SK-N-SH treated with all-trans-retinoic acid at 6 μM for 48 hours (cell line): ENCODE results near the gene KRT36.
A peak's percentile ranks its signal among the peaks of the same experiment; 100 is the strongest.

ENCODE experiments used
- ATAC-seq: fragments of 200-7000 bp; cut with Tn5 transposase; 3 replicates; pipeline ENCODE4 v1.9.1; 2020; ENCODE audit warnings: mild to moderate bottlenecking, moderate library complexity
- ARNTL ChIP-seq: fragments of 450-650 bp; formaldehyde crosslinking; IDR thresholded peaks from 2 replicates; pipeline ENCODE4 v1.5.0; 2020; ENCODE audit warnings: low read depth, mild to moderate bottlenecking, moderate library complexity, borderline replicate concordance
- BACH2 ChIP-seq: fragments of 250-450 bp; sonication (Bioruptor Pico); IDR thresholded peaks from 2 replicates; pipeline ENCODE4 v1.9.0; 2021; ENCODE audit warnings: mild to moderate bottlenecking, borderline replicate concordance
- CSDC2 ChIP-seq: fragments of 250-450 bp; sonication (Bioruptor Pico); IDR thresholded peaks from 2 replicates; pipeline ENCODE4 v1.5.0; 2020; ENCODE audit warnings: mild to moderate bottlenecking, moderate library complexity
- ESRRG ChIP-seq: fragments of 250-450 bp; sonication (Bioruptor Pico); IDR thresholded peaks from 2 replicates; pipeline ENCODE4 v1.6.1; 2021; ENCODE audit warnings: mild to moderate bottlenecking
- GLIS3 ChIP-seq: fragments of 250-450 bp; sonication (Bioruptor Pico); IDR thresholded peaks from 2 replicates; pipeline ENCODE4 v1.5.0; 2020; ENCODE audit warnings: mild to moderate bottlenecking, moderate library complexity
- ISL1 ChIP-seq: fragments of 250-450 bp; sonication (Bioruptor Pico); IDR thresholded peaks from 2 replicates; pipeline ENCODE4 v2.1.2; 2022; ENCODE audit warnings: mild to moderate bottlenecking, moderate library complexity
- OSR1 ChIP-seq: fragments of 250-450 bp; sonication (Bioruptor Pico); IDR thresholded peaks from 2 replicates; pipeline ENCODE4 v1.8.0; 2022; ENCODE audit warnings: moderate library complexity, mild to moderate bottlenecking, inconsistent platforms
- PPARA ChIP-seq: fragments of 250-450 bp; sonication (Bioruptor Pico); IDR thresholded peaks from 2 replicates; pipeline ENCODE4 v1.5.0; 2020; ENCODE audit warnings: mild to moderate bottlenecking, borderline replicate concordance
- SNAI2 ChIP-seq: fragments of 250-450 bp; sonication (Bioruptor Pico); IDR thresholded peaks from 2 replicates; pipeline ENCODE4 v1.5.0; 2020; ENCODE audit warnings: mild to moderate bottlenecking, moderate library complexity
- TCF4 ChIP-seq: fragments of 250-450 bp; sonication (Bioruptor Pico); IDR thresholded peaks from 2 replicates; pipeline ENCODE4 v1.8.0; 2021; ENCODE audit warnings: mild to moderate bottlenecking, moderate library complexity, borderline replicate concordance
- TOX ChIP-seq: fragments of 250-450 bp; sonication (Bioruptor Pico); IDR thresholded peaks from 2 replicates; pipeline ENCODE4 v1.8.0; 2021; ENCODE audit warnings: mild to moderate bottlenecking, moderate library complexity, borderline replicate concordance
- ZNF565 ChIP-seq: fragments of 450-650 bp; formaldehyde crosslinking; conservative IDR thresholded peaks from 2 replicates; pipeline ENCODE4 v1.5.0; 2020; ENCODE audit warnings: low read depth, mild to moderate bottlenecking, moderate library complexity
- ZNF70 ChIP-seq: fragments of 450-650 bp; formaldehyde crosslinking; IDR thresholded peaks from 2 replicates; pipeline ENCODE4 v1.5.0; 2020; ENCODE audit warnings: mild to moderate bottlenecking, moderate library complexity
- ZNF8 ChIP-seq: fragments of 450-650 bp; formaldehyde crosslinking; IDR thresholded peaks from 2 replicates; pipeline ENCODE4 v1.5.0; 2020; ENCODE audit warnings: mild to moderate bottlenecking, moderate library complexity
- TF ChIP-seq, protein P1 (sequence below): fragments of 250-450 bp; sonication (Bioruptor Pico); IDR thresholded peaks from 2 replicates; pipeline ENCODE4 v1.5.0; 2020; ENCODE audit warnings: mild to moderate bottlenecking, moderate library complexity
- TF ChIP-seq, protein P2 (sequence below): fragments of 250-450 bp; sonication (Bioruptor Pico); IDR thresholded peaks from 2 replicates; pipeline ENCODE4 v1.5.1; 2021; ENCODE audit warnings: mild to moderate bottlenecking, moderate library complexity
- TF ChIP-seq, protein P3 (sequence below): fragments of 250-450 bp; sonication (Bioruptor Pico); IDR thresholded peaks from 2 replicates; pipeline ENCODE4 v1.8.0; 2020; ENCODE audit warnings: mild to moderate bottlenecking, moderate library complexity, borderline replicate concordance

Gene KRT36

DNA sequence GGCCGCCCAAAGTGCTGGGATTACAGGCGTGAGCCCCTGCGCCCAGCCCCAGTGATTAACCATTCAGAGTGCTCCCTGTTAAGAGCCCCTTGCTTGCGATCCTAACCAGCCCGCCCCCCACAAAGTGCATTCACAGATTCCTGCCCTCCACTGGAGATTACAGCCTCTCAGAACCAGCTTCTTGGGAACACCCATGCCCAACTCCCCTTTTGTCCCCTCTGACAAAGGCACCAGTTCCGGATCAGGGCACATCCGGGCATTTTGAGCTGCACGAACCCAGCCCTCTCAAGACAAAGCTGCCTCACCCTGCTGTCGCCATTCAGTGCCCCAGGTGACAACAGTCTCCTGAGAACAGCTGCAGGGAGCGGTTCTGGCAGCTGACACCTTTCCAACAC is 39.2 kb upstream of the KRT36 start:
- no peak for ATAC-seq

DNA sequence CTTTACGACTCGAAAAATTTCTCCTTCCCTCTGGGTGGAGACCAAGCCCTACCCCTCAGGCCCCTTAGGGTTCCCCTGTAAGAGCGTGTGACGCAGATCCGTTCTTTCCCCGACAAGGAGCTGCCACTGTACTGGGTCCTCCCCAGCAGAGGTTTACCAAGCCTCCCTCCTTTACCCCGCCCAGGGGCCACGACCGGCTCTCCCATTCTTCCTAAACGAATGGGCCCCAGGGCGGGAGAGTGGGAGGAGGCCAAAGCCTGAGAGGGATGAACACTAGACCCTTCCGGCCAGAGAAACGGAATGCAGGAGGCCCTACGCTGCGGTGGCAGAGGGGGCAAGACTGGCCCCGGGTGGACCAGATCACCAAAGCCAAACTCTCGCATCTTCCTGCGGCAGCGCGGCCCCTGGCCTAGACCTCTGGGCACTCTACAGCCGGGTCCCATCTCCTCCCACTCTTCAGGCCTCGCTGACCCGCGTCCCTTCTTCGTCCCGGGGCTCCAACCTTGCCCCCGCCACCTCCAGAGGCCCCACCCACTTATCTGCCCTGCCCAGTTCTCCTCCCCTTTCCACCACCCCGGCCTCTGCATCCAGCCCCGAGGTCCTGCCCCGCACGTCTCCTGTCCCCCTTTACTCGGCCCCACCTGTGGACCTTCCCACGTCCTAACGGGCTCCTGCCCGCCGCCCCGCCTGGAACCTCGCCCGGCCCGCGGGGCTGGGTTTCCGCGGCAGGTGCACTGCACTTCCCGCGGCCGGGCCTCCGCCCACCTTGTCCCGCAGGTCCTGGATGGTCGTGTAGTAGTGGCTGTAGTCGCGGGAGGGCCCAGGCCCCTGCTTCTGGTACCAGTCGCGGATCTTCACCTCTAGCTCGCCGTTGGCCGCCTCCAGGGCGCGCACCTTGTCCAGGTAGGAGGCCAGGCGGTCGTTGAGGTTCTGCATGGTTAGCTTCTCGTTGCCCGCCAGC is 37.6 kb upstream of the KRT36 start:
- TF ChIP-seq TCF4, result no peak
- no peak for TF ChIP-seq BACH2 (CRISPR knock-in tag)
- TF ChIP-seq ZNF70, result no peak
- TF ChIP-seq CSDC2 (CRISPR knock-in tag), result no peak
- TF ChIP-seq TOX (CRISPR knock-in tag), result no peak
- TF ChIP-seq, protein P1, sequence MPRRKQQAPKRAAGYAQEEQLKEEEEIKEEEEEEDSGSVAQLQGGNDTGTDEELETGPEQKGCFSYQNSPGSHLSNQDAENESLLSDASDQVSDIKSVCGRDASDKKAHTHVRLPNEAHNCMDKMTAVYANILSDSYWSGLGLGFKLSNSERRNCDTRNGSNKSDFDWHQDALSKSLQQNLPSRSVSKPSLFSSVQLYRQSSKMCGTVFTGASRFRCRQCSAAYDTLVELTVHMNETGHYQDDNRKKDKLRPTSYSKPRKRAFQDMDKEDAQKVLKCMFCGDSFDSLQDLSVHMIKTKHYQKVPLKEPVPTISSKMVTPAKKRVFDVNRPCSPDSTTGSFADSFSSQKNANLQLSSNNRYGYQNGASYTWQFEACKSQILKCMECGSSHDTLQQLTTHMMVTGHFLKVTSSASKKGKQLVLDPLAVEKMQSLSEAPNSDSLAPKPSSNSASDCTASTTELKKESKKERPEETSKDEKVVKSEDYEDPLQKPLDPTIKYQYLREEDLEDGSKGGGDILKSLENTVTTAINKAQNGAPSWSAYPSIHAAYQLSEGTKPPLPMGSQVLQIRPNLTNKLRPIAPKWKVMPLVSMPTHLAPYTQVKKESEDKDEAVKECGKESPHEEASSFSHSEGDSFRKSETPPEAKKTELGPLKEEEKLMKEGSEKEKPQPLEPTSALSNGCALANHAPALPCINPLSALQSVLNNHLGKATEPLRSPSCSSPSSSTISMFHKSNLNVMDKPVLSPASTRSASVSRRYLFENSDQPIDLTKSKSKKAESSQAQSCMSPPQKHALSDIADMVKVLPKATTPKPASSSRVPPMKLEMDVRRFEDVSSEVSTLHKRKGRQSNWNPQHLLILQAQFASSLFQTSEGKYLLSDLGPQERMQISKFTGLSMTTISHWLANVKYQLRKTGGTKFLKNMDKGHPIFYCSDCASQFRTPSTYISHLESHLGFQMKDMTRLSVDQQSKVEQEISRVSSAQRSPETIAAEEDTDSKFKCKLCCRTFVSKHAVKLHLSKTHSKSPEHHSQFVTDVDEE (CRISPR knock-in tag), result no peak
- no peak for ATAC-seq

More for the DNA sequence above, 39.2 kb upstream of the KRT36 start:
- TF ChIP-seq OSR1 (CRISPR knock-in tag), result no peak

DNA sequence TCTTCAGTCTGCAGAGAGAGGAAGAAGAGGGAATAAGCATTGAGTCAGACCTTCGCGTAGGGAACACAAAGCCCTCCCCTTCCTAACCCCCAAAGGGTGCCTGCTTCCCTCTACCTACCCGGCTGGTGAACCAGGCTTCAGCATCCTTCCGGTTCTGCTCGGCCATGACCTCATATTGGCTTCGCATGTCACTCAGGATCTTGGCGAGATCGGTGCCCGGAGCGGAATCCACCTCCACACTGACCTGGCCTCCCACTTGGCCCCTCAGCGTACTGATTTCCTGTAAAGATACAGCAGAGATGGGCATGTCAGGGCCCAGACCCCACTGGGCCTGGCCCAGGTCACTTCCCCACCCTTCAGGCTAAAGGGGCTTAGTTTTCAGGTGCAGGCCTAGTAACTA is 34.6 kb upstream of the KRT36 start:
- TF ChIP-seq ZNF8 (CRISPR knock-in tag) (no peak), ISL1 (CRISPR knock-in tag) (no peak), GLIS3 (CRISPR knock-in tag) (no peak), TOX (CRISPR knock-in tag) (no peak), CSDC2 (CRISPR knock-in tag) (no peak), PPARA (CRISPR knock-in tag) (no peak), TCF4 (no peak)
- TF ChIP-seq, protein P2, sequence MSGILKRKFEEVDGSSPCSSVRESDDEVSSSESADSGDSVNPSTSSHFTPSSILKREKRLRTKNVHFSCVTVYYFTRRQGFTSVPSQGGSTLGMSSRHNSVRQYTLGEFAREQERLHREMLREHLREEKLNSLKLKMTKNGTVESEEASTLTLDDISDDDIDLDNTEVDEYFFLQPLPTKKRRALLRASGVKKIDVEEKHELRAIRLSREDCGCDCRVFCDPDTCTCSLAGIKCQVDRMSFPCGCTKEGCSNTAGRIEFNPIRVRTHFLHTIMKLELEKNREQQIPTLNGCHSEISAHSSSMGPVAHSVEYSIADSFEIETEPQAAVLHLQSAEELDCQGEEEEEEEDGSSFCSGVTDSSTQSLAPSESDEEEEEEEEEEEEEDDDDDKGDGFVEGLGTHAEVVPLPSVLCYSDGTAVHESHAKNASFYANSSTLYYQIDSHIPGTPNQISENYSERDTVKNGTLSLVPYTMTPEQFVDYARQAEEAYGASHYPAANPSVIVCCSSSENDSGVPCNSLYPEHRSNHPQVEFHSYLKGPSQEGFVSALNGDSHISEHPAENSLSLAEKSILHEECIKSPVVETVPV (CRISPR knock-in tag), result no peak
- TF ChIP-seq, protein P1 (CRISPR knock-in tag), result no peak
- ATAC-seq, result no peak

DNA sequence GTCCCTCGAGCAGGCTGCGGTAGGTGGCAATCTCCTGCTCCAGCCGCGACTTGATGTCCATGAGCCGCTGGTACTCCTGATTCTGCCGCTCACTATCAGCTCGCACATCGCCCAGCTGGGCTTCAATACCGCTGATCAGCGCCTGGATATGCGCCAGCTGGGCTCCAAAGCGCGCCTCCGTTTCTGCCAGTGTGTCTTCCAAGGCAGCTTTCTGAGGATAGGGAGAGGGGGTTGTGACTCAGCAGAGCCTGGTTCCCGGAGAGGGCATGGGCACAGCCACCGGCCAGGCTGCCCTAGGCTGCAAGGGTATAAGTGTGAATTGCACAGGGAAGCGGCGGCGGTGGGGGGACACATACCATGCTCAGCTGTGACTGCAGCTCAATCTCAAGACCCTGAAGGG is 34.1 kb upstream of the KRT36 start:
- no peak for TF ChIP-seq ZNF70
- TF ChIP-seq BACH2 (CRISPR knock-in tag), result no peak
- TF ChIP-seq ESRRG (CRISPR knock-in tag), result no peak
- no peak for TF ChIP-seq TOX (CRISPR knock-in tag)
- TF ChIP-seq PPARA (CRISPR knock-in tag), result no peak
- TF ChIP-seq ZNF565 (CRISPR knock-in tag), result no peak
- no peak for TF ChIP-seq GLIS3 (CRISPR knock-in tag)
- TF ChIP-seq, protein P2 (CRISPR knock-in tag), result no peak
- TF ChIP-seq ARNTL (CRISPR knock-in tag), result no peak
- TF ChIP-seq TCF4, result no peak; the same call in 1 of the 2 replicates
- TF ChIP-seq ISL1 (CRISPR knock-in tag), result no peak
- TF ChIP-seq SNAI2 (CRISPR knock-in tag), result no peak
- no peak for TF ChIP-seq OSR1 (CRISPR knock-in tag)
- TF ChIP-seq, protein P3, sequence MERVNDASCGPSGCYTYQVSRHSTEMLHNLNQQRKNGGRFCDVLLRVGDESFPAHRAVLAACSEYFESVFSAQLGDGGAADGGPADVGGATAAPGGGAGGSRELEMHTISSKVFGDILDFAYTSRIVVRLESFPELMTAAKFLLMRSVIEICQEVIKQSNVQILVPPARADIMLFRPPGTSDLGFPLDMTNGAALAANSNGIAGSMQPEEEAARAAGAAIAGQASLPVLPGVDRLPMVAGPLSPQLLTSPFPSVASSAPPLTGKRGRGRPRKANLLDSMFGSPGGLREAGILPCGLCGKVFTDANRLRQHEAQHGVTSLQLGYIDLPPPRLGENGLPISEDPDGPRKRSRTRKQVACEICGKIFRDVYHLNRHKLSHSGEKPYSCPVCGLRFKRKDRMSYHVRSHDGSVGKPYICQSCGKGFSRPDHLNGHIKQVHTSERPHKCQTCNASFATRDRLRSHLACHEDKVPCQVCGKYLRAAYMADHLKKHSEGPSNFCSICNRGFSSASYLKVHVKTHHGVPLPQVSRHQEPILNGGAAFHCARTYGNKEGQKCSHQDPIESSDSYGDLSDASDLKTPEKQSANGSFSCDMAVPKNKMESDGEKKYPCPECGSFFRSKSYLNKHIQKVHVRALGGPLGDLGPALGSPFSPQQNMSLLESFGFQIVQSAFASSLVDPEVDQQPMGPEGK (CRISPR knock-in tag), result no peak
- peak; percentile 66 for ATAC-seq
